GM23338 (cell line): ENCODE data around the gene DGKB. TPM values are rescaled to one million over a fixed set of nuclear protein-coding genes. Genes with fewer than 3 reads are reported as not detected.

Experiments
- ATAC-seq: fragments of 200-7000 bp; cut with Tn5 transposase; 3 replicates; pipeline ENCODE4 v1.9.1; 2020
- DNase-seq: peaks from one replicate; pipeline ENCODE4 v3.0.0-alpha.2; 2015; ENCODE audit warnings: low spot score
- H2AFZ ChIP-seq: fragments of 200-600 bp; sonication (generic); 2 replicates; pipeline ENCODE4 v1.8.0; 2016; ENCODE audit warnings: antibody characterized with exemption, mild to moderate bottlenecking, moderate library complexity
- H3F3A ChIP-seq: fragments of 200-600 bp; sonication (generic); replicated peaks from 2 replicates; pipeline ENCODE4 v1.8.0; 2017; ENCODE audit warnings: antibody characterized with exemption, mixed run types, low read depth
- H3K27ac ChIP-seq: fragments of 200-600 bp; sonication (generic); 2 replicates; pipeline ENCODE4 v1.6.1; 2016; ENCODE audit warnings: low read depth
- H3K27me3 ChIP-seq: fragments of 200-600 bp; sonication (generic); 2 replicates; pipeline ENCODE4 v1.8.0; 2016; ENCODE audit warnings: mild to moderate bottlenecking, mixed run types, moderate library complexity; ENCODE audit not compliant: insufficient read depth
- H3K36me3 ChIP-seq: fragments of 200-600 bp; sonication (generic); 2 replicates; pipeline ENCODE4 v1.8.0; 2016; ENCODE audit warnings: mild to moderate bottlenecking; ENCODE audit not compliant: insufficient read depth
- H3K4me1 ChIP-seq: fragments of 200-600 bp; sonication (generic); 2 replicates; pipeline ENCODE4 v1.8.0; 2016; ENCODE audit warnings: mild to moderate bottlenecking, moderate library complexity; ENCODE audit not compliant: insufficient read depth
- H3K4me2 ChIP-seq: fragments of 200-600 bp; sonication (generic); 2 replicates; pipeline ENCODE4 v1.7.1; 2017; ENCODE audit warnings: mixed run types
- H3K4me3 ChIP-seq: fragments of 200-600 bp; sonication (generic); 2 replicates; pipeline ENCODE4 v1.6.1; 2016; ENCODE audit warnings: mixed run types
- H3K79me2 ChIP-seq: fragments of 200-600 bp; sonication (generic); replicated peaks from 2 replicates; pipeline ENCODE4 v1.8.0; 2017; ENCODE audit warnings: mild to moderate bottlenecking; ENCODE audit not compliant: insufficient read depth
- H3K9me2 ChIP-seq: fragments of 200-600 bp; sonication (generic); 2 replicates; pipeline ENCODE4 v1.8.0; 2017; ENCODE audit not compliant: insufficient read depth
- H4K20me1 ChIP-seq: fragments of 200-600 bp; sonication (generic); replicated peaks from 2 replicates; pipeline ENCODE4 v1.8.0; 2017; ENCODE audit warnings: mild to moderate bottlenecking; ENCODE audit not compliant: insufficient read depth
- H3K27ac Mint-ChIP-seq: 2 replicates; pipeline ENCODE4 v1.8.0; 2020; ENCODE audit warnings: inconsistent platforms, mild to moderate bottlenecking, moderate library complexity, mixed read lengths
- H3K27me3 Mint-ChIP-seq: 3 replicates; pipeline ENCODE4 v1.8.0; 2022; ENCODE audit warnings: low read depth, mild to moderate bottlenecking, moderate library complexity, mixed read lengths, inconsistent platforms; ENCODE audit not compliant: insufficient read depth, poor library complexity
- H3K36me3 Mint-ChIP-seq: 3 replicates; pipeline ENCODE4 v1.8.0; 2021; ENCODE audit warnings: low read depth, mild to moderate bottlenecking, inconsistent platforms, moderate library complexity, mixed read lengths
- H3K4me1 Mint-ChIP-seq: 3 replicates; pipeline ENCODE4 v1.8.0; 2020; ENCODE audit warnings: mild to moderate bottlenecking, inconsistent platforms, mixed read lengths
- H3K4me3 Mint-ChIP-seq: 3 replicates; pipeline ENCODE4 v1.8.0; 2021; ENCODE audit warnings: moderate library complexity, mild to moderate bottlenecking, inconsistent platforms, mixed read lengths
- H3K9me3 Mint-ChIP-seq: 3 replicates; pipeline ENCODE4 v1.8.0; 2020; ENCODE audit warnings: moderate library complexity, mild to moderate bottlenecking, inconsistent platforms, mixed read lengths
- CREB1 ChIP-seq: fragments of 250-450 bp; sonication (Bioruptor Pico); IDR thresholded peaks from 2 replicates; pipeline ENCODE4 v1.5.0; 2020; ENCODE audit warnings: low read depth, mild to moderate bottlenecking, moderate library complexity
- EZH2 ChIP-seq: fragments of 200-600 bp; sonication (generic); IDR thresholded peaks from one replicate; pipeline ENCODE4 v1.8.0; 2017; ENCODE audit warnings: antibody characterized with exemption, mild to moderate bottlenecking, low read depth; ENCODE audit not compliant: unreplicated experiment
- EZH2phosphoT487 ChIP-seq: fragments of 200-600 bp; sonication (generic); IDR thresholded peaks from one replicate; pipeline ENCODE4 v1.8.1; 2018; ENCODE audit warnings: antibody characterized with exemption; ENCODE audit not compliant: unreplicated experiment
- JUNB ChIP-seq: IDR thresholded peaks from one replicate; pipeline ENCODE4 v1.6.1; 2016; ENCODE audit warnings: antibody characterized with exemption; ENCODE audit not compliant: unreplicated experiment
- NANOG ChIP-seq: IDR thresholded peaks from 2 replicates; pipeline ENCODE4 v1.6.1; 2016; ENCODE audit warnings: antibody characterized with exemption, borderline replicate concordance
- POLR2AphosphoS5 ChIP-seq: IDR thresholded peaks from 2 replicates; pipeline ENCODE4 v1.6.1; 2016; ENCODE audit warnings: antibody characterized with exemption, low read depth
- ZNF114 ChIP-seq: fragments of 250-450 bp; sonication (Bioruptor Pico); IDR thresholded peaks from 2 replicates; pipeline ENCODE4 v1.5.0; 2020; ENCODE audit warnings: mild to moderate bottlenecking, moderate library complexity
- ZNF331 ChIP-seq: fragments of 250-450 bp; sonication (Bioruptor Pico); IDR thresholded peaks from 2 replicates; pipeline ENCODE4 v1.5.0; 2020; ENCODE audit warnings: low read depth, mild to moderate bottlenecking, moderate library complexity
- polyA plus RNA-seq: library from polyadenylated mRNA; unstranded; fragments of >200 nt; fragmentation: Nextera tagmentation; extraction: Ambion mirVana; gene quantifications from 2 replicates; pipeline ENCODE4 v1.2.1, GENCODE V29; 2016
- total RNA-seq: library from RNA; depleted of rRNA; stranded (reverse); fragments of >200 nt; shearing (Covaris generic); gene quantifications from 2 replicates; pipeline ENCODE4 v1.2.3, GENCODE V29; 2014
- TF ChIP-seq, protein P1 (sequence below): IDR thresholded peaks from 2 replicates; pipeline ENCODE4 v1.6.1; 2016; ENCODE audit warnings: antibody characterized with exemption
- TF ChIP-seq, protein P2 (sequence below): fragments of 250-450 bp; sonication (Bioruptor Pico); IDR thresholded peaks from 2 replicates; pipeline ENCODE4 v1.5.0; 2020; ENCODE audit warnings: mild to moderate bottlenecking, moderate library complexity

The DGKB gene
- total and polyA plus RNA-seq, 2 experiments from 2014 or later: 4.8 to 11.5 TPM

DNA sequence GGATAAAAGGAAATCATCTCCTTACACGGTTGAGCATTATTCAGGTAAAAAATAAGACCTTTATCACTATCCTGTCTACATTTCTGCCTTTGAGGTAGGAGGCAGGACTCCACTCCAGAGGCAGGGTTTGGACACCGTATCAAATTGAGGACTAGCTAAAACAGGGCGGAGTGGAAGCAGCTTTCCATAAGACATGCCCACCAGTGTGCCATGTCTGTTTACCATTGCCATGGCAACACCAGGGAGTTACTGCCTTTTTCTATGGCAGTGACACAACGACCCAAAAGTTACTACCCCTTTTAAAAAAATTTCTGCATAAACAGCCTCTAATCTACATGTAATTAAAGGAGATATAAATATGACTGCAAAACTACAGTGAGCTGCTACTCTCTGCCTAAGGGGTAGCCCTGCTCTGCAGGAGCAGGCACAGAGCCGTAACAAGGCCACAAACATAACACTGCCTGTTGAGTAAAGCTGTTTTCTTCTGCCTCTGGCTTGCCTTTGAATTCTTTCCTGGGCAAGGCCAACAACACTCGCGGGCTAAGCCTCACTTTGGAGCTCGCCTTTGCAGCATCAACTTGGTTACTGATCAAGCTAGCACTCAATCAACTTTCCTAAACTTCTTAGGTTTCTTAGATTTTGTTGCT lies 26.5 kb downstream of the DGKB start:
- Histone ChIP-seq H3K9me2 (no peaks in the 10 kb centered on the region), H3K4me3 (no peak overlapping the region), H2AFZ (no peak overlapping the region), H3K4me1 (no peaks in the 10 kb centered on the region), H3F3A (no peaks in the 10 kb centered on the region), H3K27me3 (no peaks in the 10 kb centered on the region), H3K79me2 (no peaks in the 10 kb centered on the region), H3K36me3 (no peaks in the 10 kb centered on the region), H3K4me2 (no peak overlapping the region), H3K27ac (peak overlapping the region; percentile 61; the same call in 1 of the 2 replicates), H4K20me1 (no peaks in the 10 kb centered on the region)
- Mint-ChIP-seq H3K27me3 (peaks cover 3% of the 10 kb centered on the region), H3K4me1 (peaks cover 7% of the 10 kb centered on the region; the same call in 2 of the 3 replicates), H3K27ac (peak overlapping the region; percentile 89), H3K36me3 (no peaks in the 10 kb centered on the region), H3K9me3 (no peaks in the 10 kb centered on the region), H3K4me3 (no peak overlapping the region)
- ATAC-seq (peak; percentile 78), DNase-seq (peak; percentile 34)
- TF ChIP-seq, protein P1, sequence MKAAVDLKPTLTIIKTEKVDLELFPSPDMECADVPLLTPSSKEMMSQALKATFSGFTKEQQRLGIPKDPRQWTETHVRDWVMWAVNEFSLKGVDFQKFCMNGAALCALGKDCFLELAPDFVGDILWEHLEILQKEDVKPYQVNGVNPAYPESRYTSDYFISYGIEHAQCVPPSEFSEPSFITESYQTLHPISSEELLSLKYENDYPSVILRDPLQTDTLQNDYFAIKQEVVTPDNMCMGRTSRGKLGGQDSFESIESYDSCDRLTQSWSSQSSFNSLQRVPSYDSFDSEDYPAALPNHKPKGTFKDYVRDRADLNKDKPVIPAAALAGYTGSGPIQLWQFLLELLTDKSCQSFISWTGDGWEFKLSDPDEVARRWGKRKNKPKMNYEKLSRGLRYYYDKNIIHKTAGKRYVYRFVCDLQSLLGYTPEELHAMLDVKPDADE: no peak
- TF ChIP-seq POLR2AphosphoS5 (no peak), EZH2phosphoT487 (no peak), ZNF331 (CRISPR knock-in tag) (no peak), JUNB (no peak), EZH2 (no peak), ZNF114 (CRISPR knock-in tag) (no peak), NANOG (no peak), CREB1 (no peak)
- TF ChIP-seq, protein P2, sequence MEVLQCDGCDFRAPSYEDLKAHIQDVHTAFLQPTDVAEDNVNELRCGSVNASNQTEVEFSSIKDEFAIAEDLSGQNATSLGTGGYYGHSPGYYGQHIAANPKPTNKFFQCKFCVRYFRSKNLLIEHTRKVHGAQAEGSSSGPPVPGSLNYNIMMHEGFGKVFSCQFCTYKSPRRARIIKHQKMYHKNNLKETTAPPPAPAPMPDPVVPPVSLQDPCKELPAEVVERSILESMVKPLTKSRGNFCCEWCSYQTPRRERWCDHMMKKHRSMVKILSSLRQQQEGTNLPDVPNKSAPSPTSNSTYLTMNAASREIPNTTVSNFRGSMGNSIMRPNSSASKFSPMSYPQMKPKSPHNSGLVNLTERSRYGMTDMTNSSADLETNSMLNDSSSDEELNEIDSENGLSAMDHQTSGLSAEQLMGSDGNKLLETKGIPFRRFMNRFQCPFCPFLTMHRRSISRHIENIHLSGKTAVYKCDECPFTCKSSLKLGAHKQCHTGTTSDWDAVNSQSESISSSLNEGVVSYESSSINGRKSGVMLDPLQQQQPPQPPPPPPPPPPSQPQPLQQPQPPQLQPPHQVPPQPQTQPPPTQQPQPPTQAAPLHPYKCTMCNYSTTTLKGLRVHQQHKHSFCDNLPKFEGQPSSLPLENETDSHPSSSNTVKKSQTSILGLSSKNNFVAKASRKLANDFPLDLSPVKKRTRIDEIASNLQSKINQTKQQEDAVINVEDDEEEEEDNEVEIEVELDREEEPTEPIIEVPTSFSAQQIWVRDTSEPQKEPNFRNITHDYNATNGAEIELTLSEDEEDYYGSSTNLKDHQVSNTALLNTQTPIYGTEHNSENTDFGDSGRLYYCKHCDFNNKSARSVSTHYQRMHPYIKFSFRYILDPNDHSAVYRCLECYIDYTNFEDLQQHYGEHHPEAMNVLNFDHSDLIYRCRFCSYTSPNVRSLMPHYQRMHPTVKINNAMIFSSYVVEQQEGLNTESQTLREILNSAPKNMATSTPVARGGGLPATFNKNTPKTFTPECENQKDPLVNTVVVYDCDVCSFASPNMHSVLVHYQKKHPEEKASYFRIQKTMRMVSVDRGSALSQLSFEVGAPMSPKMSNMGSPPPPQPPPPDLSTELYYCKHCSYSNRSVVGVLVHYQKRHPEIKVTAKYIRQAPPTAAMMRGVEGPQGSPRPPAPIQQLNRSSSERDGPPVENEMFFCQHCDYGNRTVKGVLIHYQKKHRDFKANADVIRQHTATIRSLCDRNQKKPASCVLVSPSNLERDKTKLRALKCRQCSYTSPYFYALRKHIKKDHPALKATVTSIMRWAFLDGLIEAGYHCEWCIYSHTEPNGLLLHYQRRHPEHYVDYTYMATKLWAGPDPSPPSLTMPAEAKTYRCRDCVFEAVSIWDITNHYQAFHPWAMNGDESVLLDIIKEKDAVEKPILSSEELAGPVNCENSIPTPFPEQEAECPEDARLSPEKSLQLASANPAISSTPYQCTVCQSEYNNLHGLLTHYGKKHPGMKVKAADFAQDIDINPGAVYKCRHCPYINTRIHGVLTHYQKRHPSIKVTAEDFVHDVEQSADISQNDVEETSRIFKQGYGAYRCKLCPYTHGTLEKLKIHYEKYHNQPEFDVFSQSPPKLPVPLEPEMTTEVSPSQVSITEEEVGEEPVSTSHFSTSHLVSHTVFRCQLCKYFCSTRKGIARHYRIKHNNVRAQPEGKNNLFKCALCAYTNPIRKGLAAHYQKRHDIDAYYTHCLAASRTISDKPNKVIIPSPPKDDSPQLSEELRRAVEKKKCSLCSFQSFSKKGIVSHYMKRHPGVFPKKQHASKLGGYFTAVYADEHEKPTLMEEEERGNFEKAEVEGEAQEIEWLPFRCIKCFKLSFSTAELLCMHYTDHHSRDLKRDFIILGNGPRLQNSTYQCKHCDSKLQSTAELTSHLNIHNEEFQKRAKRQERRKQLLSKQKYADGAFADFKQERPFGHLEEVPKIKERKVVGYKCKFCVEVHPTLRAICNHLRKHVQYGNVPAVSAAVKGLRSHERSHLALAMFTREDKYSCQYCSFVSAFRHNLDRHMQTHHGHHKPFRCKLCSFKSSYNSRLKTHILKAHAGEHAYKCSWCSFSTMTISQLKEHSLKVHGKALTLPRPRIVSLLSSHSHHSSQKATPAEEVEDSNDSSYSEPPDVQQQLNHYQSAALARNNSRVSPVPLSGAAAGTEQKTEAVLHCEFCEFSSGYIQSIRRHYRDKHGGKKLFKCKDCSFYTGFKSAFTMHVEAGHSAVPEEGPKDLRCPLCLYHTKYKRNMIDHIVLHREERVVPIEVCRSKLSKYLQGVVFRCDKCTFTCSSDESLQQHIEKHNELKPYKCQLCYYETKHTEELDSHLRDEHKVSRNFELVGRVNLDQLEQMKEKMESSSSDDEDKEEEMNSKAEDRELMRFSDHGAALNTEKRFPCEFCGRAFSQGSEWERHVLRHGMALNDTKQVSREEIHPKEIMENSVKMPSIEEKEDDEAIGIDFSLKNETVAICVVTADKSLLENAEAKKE (CRISPR knock-in tag): no peak
